Measurements from ENCODE around the gene CORO7.

- no peak for TF ChIP-seq CTCF (IDR thresholded peaks at IDR 0.05)
- no peak for TF ChIP-seq POLR2AphosphoS5 (IDR thresholded peaks at IDR 0.05)
- no peak for TF ChIP-seq POLR2A (IDR thresholded peaks at IDR 0.05)
- TF ChIP-seq EP300 (IDR thresholded peaks at IDR 0.05; ENCODE audit: low read depth): no peak
Observed at GRCh38 chr16:4350365-4350786, 66.0 kb downstream of the CORO7 start.

All from transverse colon (tissue), 4 donors.